ENCODE results near the gene FSIP1.

DNA sequence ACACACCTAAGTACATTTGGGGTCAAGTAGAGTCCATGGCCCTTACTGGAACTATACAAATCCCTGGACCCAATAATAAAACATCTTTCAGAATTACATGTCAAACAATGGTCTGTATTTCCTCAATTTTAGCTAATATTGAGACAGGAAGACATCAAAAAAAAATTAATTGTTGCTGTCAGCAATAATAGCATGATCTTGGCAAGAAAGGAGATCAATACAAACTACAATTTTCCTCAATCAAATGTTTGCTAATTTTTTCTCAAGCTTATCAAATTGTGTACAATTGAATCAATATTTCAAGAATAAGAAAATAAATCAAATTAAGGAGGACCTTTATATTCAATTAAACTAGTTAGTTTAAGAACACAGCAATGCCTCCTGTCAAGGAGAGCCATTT is 62.6 kb downstream of the FSIP1 start:
- TF ChIP-seq, protein P1, sequence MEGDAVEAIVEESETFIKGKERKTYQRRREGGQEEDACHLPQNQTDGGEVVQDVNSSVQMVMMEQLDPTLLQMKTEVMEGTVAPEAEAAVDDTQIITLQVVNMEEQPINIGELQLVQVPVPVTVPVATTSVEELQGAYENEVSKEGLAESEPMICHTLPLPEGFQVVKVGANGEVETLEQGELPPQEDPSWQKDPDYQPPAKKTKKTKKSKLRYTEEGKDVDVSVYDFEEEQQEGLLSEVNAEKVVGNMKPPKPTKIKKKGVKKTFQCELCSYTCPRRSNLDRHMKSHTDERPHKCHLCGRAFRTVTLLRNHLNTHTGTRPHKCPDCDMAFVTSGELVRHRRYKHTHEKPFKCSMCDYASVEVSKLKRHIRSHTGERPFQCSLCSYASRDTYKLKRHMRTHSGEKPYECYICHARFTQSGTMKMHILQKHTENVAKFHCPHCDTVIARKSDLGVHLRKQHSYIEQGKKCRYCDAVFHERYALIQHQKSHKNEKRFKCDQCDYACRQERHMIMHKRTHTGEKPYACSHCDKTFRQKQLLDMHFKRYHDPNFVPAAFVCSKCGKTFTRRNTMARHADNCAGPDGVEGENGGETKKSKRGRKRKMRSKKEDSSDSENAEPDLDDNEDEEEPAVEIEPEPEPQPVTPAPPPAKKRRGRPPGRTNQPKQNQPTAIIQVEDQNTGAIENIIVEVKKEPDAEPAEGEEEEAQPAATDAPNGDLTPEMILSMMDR (IDR thresholded peaks at IDR 0.05; ENCODE audit: low read depth, low read length, poor library complexity, severe bottlenecking), result no peak
- no peak for TF ChIP-seq EZH2phosphoT487 (IDR thresholded peaks at IDR 0.05; ENCODE audit: borderline replicate concordance, low read length)

Data from DOHH2 (cell line).